RCC 7860 (cell line): ENCODE results near the gene ST7L.
"Not testable (repeated sequence)": the region's sequence is repeated elsewhere in the genome, so short reads cannot be mapped to it uniquely, and the experiment has no call there.

Experiments
- DNase-seq: peaks from one replicate; pipeline ENCODE4 v3.0.0-alpha.2; 2015; ENCODE audit warnings: low spot score
- FAIRE-seq: peaks from 2 replicates; lab custom pipeline; 2012; peaks lifted over from hg19 to GRCh38; lab: Jason Lieb, UNC

ST7L gene, protein sequence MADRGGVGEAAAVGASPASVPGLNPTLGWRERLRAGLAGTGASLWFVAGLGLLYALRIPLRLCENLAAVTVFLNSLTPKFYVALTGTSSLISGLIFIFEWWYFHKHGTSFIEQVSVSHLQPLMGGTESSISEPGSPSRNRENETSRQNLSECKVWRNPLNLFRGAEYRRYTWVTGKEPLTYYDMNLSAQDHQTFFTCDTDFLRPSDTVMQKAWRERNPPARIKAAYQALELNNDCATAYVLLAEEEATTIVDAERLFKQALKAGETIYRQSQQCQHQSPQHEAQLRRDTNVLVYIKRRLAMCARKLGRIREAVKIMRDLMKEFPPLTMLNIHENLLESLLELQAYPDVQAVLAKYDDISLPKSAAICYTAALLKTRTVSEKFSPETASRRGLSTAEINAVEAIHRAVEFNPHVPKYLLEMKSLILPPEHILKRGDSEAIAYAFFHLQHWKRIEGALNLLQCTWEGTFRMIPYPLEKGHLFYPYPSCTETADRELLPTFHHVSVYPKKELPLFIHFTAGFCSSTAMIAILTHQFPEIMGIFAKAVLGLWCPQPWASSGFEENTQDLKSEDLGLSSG

GRCh38 chr1:112618721-112619517 is at the start of gene ST7L:
ST7L (minus strand) TSS chr1:112619141; CDS start chr1:112619113, 28 bp downstream.
- FAIRE-seq (no peak), DNase-seq (peak; percentile 45)

GRCh38 chr1:112666946-112667345 is 48.0 kb upstream of the ST7L start:
- FAIRE-seq: no peak
- DNase-seq: no peak

DNA sequence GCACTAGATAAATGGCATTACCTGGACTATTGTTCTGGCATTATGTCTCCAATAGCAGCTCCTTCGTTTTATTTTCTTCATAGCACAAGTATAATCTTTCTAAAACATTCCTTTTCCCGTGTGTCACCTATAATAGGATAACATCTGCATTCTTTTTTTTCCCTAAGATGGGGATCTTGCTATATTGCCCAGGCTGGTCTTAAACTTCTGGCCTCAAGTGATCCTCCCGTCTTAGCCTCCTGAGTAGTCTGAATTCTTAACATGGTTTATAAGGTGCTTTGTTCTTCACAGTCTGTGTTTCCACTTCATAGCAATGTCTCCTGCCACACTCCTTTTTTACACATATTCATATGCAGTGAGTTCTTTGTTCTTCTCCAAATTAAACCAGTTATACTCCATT is 46.9 kb upstream of the ST7L start:
- FAIRE-seq: no peak

GRCh38 chr1:112651205-112651604 is 32.3 kb upstream of the ST7L start:
- no peak for FAIRE-seq
- no peak for DNase-seq

More for the DNA sequence above, 46.9 kb upstream of the ST7L start:
- no peak for DNase-seq

DNA sequence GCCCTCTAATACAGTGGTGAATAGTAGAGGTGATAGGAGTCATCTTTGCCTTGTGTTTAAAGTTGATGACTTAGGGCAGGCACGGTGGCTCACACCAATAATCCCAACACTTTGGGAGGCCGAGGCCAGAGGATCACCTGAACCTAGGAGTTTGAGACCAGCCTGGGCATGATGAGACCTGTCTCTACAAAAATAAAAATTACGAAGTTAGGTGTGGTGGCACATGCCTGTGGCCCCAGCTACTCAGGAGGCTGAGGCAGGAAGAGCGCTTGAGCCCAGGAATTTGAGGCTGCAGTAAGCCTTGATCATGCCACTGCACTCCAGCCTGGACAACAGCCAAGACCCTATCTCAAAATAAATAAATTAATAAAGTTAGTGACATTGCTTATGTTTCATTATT is 27.3 kb upstream of the ST7L start:
- FAIRE-seq (no peak), DNase-seq (no peak)

DNA sequence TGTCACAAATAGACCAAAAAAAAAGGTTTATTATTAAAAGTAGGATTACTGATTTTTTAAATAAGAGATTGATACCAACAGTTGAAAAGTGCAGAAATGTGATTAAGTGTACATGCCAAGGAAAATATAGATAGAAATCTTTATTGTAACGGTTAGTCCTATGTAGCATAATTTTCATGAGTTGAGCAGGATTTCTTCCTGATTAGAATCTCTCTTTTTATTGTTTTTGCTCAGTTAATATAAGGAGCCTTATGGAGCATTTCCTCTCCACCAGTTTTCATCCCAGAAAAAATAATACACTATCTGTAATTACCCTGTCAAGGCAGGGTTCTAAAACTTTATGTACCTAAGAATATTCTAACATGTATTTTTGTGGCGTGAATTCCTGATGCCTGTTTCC is 24.1 kb upstream of the ST7L start:
- FAIRE-seq (no peak), DNase-seq (no peak)

GRCh38 chr1:112640437-112640836 is 21.5 kb upstream of the ST7L start:
- FAIRE-seq, DNase-seq: not testable (repeated sequence)

- FAIRE-seq: no peak
Measured at GRCh38 chr1:112638110-112638428, 19.1 kb upstream of the ST7L start.

DNA sequence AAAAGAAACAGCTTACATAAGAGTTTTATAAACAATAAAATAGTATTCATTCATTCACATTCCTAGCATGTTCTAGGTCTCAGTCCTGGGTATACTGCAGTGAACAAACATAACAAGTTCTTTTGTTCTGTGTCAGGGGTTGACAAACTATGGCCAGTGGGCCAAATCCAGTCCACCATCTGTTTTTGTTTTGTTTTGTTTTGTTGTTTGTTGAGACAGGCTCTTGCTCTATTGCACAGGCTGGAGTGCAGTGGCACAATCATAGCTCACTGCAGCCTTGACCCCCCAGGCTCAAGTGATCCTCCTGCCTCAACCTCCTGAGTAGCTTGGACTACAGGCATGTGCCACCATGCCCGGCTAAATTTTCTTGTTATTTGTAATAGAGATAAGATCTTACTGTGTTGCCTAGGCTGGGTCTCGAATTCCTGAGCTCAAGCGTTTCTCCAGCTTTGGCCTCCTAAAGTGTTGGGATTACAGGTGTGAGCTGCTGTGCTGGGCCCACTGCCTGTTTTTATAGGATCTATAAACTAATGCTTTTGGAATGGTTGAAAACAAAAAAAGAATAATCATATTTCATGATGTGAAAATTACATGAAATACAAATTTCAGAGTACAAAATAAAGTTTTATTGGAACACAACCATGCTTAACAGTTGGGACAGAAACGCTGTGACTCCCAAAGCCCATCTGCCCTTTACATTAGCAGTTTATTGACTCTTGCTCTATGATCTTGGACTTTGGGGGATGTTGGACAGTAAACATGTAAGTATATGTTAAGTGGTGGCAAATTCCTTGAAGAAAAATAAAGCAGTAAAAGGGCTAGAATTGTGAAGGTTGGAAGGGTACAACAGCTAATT is 18.5 kb upstream of the ST7L start:
- DNase-seq (no peak), FAIRE-seq (no peak)

More at GRCh38 chr1:112638110-112638428, 19.1 kb upstream of the ST7L start:
- DNase-seq: no peak

DNA sequence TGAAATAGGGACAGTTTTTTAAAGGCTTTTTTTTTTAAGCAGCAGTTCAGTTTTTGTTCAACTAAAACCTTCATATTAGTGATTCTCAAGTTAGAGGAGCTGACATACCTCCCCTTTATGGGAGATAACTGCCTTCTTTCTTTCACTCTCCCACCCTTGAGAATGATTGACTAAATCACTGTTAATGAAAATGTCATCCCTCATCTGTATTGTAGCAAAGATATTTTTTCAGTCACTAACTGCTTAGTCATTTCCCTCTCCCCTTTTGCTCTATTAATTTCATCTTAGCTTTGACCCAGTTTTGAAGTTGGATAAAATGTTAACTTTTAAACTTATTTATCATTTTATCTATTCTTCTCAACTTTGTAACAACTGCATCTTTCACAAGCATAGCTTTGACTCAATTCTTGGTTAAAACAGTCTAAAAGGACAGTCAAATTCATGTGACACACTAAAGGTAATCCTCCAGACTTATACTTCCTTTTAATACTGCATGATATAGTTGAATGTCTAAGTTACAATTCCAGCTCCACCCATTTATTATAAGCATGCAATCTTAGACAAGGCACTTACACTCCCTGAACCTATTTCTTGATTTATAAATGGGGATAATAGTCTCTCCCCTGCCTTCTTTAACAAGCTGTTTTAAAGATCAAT is 17.8 kb upstream of the ST7L start:
- FAIRE-seq (peak; percentile 96), DNase-seq (peak; percentile 61)

- no peak for DNase-seq
- FAIRE-seq: no peak
Measured at GRCh38 chr1:112636056-112636455, 17.1 kb upstream of the ST7L start.

- DNase-seq (no peak), FAIRE-seq (no peak)
Measured at GRCh38 chr1:112634367-112634766, 15.4 kb upstream of the ST7L start.

DNA sequence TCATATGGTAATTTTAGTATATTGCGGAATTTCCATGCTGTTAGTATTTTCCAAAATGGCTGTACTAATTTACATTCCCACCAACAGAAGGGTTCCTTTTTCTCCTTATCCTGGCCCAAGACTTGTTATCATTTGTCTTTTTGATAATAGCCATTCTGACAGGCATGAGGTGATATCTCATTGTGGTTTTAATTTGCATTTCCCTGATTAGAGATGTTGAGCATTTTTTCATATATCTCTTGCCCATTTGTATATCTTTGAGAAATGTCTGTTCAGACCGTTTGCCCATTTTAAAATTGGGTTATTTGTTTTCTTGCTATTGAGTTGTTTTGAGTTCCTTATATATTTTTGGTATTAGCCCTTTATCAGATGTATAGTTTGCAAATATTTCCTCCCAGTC is 14.7 kb upstream of the ST7L start:
- FAIRE-seq (no peak), DNase-seq (no peak)

DNA sequence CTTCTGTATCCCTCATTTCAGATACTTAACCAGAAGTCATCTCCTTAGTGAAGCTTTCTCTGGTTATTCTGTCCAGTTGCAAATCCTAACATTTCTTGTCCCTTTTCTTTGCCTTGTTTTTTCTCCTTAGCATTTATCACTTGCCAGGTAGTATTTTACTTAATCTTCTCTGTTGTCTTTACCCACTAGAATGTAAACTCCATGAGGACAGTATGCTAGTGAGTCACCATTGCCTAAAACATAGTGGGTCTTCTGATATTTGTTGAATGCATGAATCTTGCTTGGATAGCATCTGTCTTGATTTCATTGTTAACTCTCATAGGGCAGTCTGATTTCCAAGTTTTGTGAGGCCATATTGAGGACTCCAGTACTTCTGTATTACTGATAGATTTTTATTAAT is 10.3 kb upstream of the ST7L start:
- DNase-seq: no peak
- no peak for FAIRE-seq

- DNase-seq (no peak), FAIRE-seq (no peak)
Measured at GRCh38 chr1:112628516-112628915, 9.6 kb upstream of the ST7L start.

- FAIRE-seq (no peak), DNase-seq (no peak)
Measured at GRCh38 chr1:112626887-112627286, 7.9 kb upstream of the ST7L start.

DNA sequence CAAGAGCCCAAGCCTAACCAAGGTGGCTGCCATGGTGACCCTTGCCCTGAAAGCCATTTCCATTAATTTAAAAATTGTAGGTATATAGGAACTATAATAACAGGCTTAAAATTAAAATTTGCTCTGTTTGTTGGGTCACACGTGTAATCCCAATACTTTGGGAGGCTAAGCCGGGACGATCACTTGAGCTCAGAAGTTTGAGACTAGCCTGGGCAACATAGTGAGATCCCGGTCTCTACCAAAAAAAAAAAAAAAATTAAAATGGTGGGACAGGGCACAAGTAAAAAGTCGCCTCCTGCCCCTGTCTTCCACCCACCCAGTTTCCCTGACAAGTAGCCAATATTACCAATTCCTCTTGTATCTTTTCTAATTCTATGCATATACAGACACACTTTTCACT is 7.3 kb upstream of the ST7L start:
- no peak for FAIRE-seq

GRCh38 chr1:112625696-112626095 is 6.8 kb upstream of the ST7L start:
- FAIRE-seq (peak; percentile 53), DNase-seq (peak; percentile 71)

More for the DNA sequence above, 7.3 kb upstream of the ST7L start:
- no peak for DNase-seq

GRCh38 chr1:112624493-112624892 is 5.6 kb upstream of the ST7L start:
- FAIRE-seq, DNase-seq: not testable (repeated sequence)

DNA sequence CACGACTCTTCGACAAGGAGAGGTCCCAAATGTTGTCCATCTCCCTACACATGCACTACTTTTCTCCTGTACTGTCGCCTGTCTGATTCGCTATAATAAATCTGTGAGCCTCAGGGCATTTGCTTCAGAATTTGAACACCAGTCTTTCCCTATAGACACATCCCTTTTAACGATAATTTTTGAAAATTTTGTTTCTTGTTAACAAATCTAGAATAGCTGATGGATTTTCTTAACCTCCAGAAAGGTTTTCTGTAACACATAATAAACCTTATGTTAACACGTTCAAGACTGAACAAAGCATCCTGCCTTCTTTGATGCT is 1.4 kb upstream of the ST7L start:
- FAIRE-seq (no peak), DNase-seq (no peak)
